B cell (primary cell): ENCODE results near the gene PIK3CA. TPM values are rescaled to one million over a fixed set of nuclear protein-coding genes. Genes with fewer than 3 reads are reported as not detected.
A peak's percentile ranks its signal among the peaks of the same experiment; 100 is the strongest.
"Not testable (repeated sequence)": the region's sequence is repeated elsewhere in the genome, so short reads cannot be mapped to it uniquely, and the experiment has no call there.

Experiments used
- ATAC-seq: fragments of 200-7000 bp; cut with Tn5 transposase; one replicate; pipeline ENCODE4 v1.10.0; 2021; ENCODE audit warnings: low read depth, mild to moderate bottlenecking, moderate number of reproducible peaks, moderate library complexity
- CTCF ChIA-PET: fragments of 350-600 bp; sonication (Branson Sonifier 250); formaldehyde crosslinking; loops from one replicate; lab custom pipeline; 2021; ENCODE audit warnings: antibody characterized with exemption, inconsistent platforms; lab: Charles Lee
- POLR2A ChIA-PET: fragments of 350-600 bp; sonication (Branson Sonifier 250); formaldehyde crosslinking; loops from one replicate; lab custom pipeline; 2021; ENCODE audit warnings: antibody characterized with exemption; lab: Charles Lee
- DNase-seq: peaks from one replicate; pipeline ENCODE4 v3.0.0; 2013
- H2AFZ ChIP-seq: 2 replicates; pipeline ENCODE4 v1.6.1; 2012; ENCODE audit warnings: mild to moderate bottlenecking, low read depth, low read length; ENCODE audit not compliant: insufficient read depth, poor library complexity, severe bottlenecking
- H3K27ac ChIP-seq, 2 donors: 1 replicate in 1 of 2; 2 replicates in 1 of 2; pipeline ENCODE4 v1.5.1; 2012 to 2013; ENCODE audit warnings: low read length in 2 of 2, mild to moderate bottlenecking in 2 of 2, moderate library complexity in 1 of 2
- H3K27me3 ChIP-seq, 4 experiments: fragments of 200-600 bp in 1 of 4; sonication (generic) in 1 of 4; replicated peaks in 1 of 4; 1 replicate in 2 of 4; 2 replicates in 2 of 4; pipeline versions ENCODE4 v1.6.1 to v1.7.0; 2013 to 2016; ENCODE audit warnings: low read length in 3 of 4, mild to moderate bottlenecking in 2 of 4, mixed read lengths in 1 of 4, moderate library complexity in 1 of 4; ENCODE audit not compliant: insufficient read depth in 4 of 4, control insufficient read depth in 3 of 4; ENCODE audit errors: control extremely low read depth in 1 of 4
- H3K36me3 ChIP-seq, 2 experiments: replicated peaks in 1 of 2; 1 replicate in 1 of 2; 2 replicates in 1 of 2; pipeline versions ENCODE4 v1.6.1 to v1.7.1; 2013; ENCODE audit warnings: low read length in 1 of 2; ENCODE audit not compliant: insufficient read depth in 2 of 2, control insufficient read depth in 1 of 2; ENCODE audit errors: control extremely low read depth in 1 of 2, extremely low read depth in 1 of 2
- H3K4me1 ChIP-seq, 2 donors: fragments of 200-600 bp in 1 of 2; sonication (generic) in 1 of 2; 1 replicate in 1 of 2; 2 replicates in 1 of 2; pipeline versions ENCODE4 v1.5.1 to v1.6.1; 2013 to 2017; ENCODE audit warnings: low read length in 2 of 2; ENCODE audit not compliant: control insufficient read depth in 2 of 2, insufficient read depth in 2 of 2
- H3K4me2 ChIP-seq: replicated peaks from 2 replicates; pipeline ENCODE3; 2012; ENCODE audit warnings: mild to moderate bottlenecking, low read depth, low read length; ENCODE audit not compliant: poor library complexity, severe bottlenecking
- H3K4me3 ChIP-seq, 5 experiments: fragments of 200-600 bp in 1 of 5; sonication (generic) in 1 of 5; 1 replicate in 3 of 5; 2 replicates in 2 of 5; pipeline versions ENCODE4 v1.5.1 to v1.7.0; 2011 to 2016; ENCODE audit warnings: low read length in 4 of 5, mild to moderate bottlenecking in 4 of 5, low read depth in 2 of 5, control low read depth in 1 of 5, moderate library complexity in 1 of 5; ENCODE audit not compliant: insufficient read depth in 1 of 5; ENCODE audit errors: control extremely low read depth in 1 of 5, extremely low read depth in 1 of 5
- H3K79me2 ChIP-seq: fragments of 200-600 bp; sonication (generic); one replicate; pipeline ENCODE4 v1.6.0; 2016; ENCODE audit warnings: low read length; ENCODE audit not compliant: control insufficient read depth, insufficient read depth
- H3K9ac ChIP-seq: fragments of 200-600 bp; sonication (generic); 2 replicates; pipeline ENCODE4 v1.6.1; 2017; ENCODE audit warnings: mild to moderate bottlenecking, low read length, moderate library complexity
- H3K9me3 ChIP-seq, 3 donors: one replicate each; pipeline versions ENCODE4 v1.6.1 to v1.7.1; 2013; ENCODE audit warnings: low read length in 2 of 3; ENCODE audit not compliant: control insufficient read depth in 2 of 3, insufficient read depth in 1 of 3; ENCODE audit errors: control extremely low read depth in 1 of 3
- H4K20me1 ChIP-seq: 2 replicates; pipeline ENCODE4 v1.6.0; 2012; ENCODE audit warnings: mild to moderate bottlenecking, low read length; ENCODE audit not compliant: insufficient read depth, control insufficient read depth, poor library complexity, severe bottlenecking
- H3K27ac Mint-ChIP-seq: one replicate; pipeline ENCODE4 v1.8.0; 2021; ENCODE audit warnings: mixed read lengths
- H3K27me3 Mint-ChIP-seq: one replicate; pipeline ENCODE4 v1.8.0; 2021; ENCODE audit warnings: mixed read lengths
- H3K4me1 Mint-ChIP-seq: one replicate; pipeline ENCODE4 v1.8.0; 2021; ENCODE audit warnings: mixed read lengths
- H3K4me3 Mint-ChIP-seq: one replicate; pipeline ENCODE4 v1.8.0; 2021; ENCODE audit warnings: mixed read lengths
- H3K9me3 Mint-ChIP-seq: one replicate; pipeline ENCODE4 v1.8.0; 2022; ENCODE audit warnings: mixed read lengths; ENCODE audit not compliant: insufficient read depth
- EZH2 ChIP-seq: IDR thresholded peaks from 2 replicates; pipeline ENCODE4 v1.6.1; 2012; ENCODE audit warnings: borderline replicate concordance, low read depth, mild to moderate bottlenecking, moderate library complexity, low read length; ENCODE audit not compliant: insufficient read depth, poor library complexity, severe bottlenecking
- WGBS: methylation state at CpG from one replicate; pipeline ENCODE4 v1.1.5; 2013; ENCODE audit warnings: missing lambda C conversion rate; ENCODE audit not compliant: insufficient coverage; 5-methylcytosine and 5-hydroxymethylcytosine counted together
- intact Hi-C: fragments of 100-400 bp; cut with micrococcal nuclease; formaldehyde crosslinking; loops from one replicate; pipeline ENCODE4 v1.10.0; 2022
- polyA plus RNA-seq: library from polyadenylated mRNA; depleted of rRNA; stranded (reverse); fragments of >200 nt; gene quantifications from 2 replicates; pipeline ENCODE4 v1.2.3, GENCODE V29; 2012
- total RNA-seq, 2 donors: library from RNA; stranded (reverse); fragments of 120-200 nt in 1 of 2; gene quantifications; 1 replicate in 1 of 2; 2 replicates in 1 of 2; pipeline versions ENCODE4 v1.2.3 to v1.2.4, GENCODE V29; 2013 to 2022
- TF ChIP-seq, protein P1 (sequence below): fragments of 200-600 bp; IDR thresholded peaks from one replicate; pipeline ENCODE4 v1.8.0; 2022; ENCODE audit warnings: antibody characterized with exemption, mild to moderate bottlenecking

PIK3CA gene
- total and polyA plus RNA-seq, 2 donors (not counting 1 experiment from before 2014, with no cell fraction given) = 6.4 to 61.8 TPM

DNA sequence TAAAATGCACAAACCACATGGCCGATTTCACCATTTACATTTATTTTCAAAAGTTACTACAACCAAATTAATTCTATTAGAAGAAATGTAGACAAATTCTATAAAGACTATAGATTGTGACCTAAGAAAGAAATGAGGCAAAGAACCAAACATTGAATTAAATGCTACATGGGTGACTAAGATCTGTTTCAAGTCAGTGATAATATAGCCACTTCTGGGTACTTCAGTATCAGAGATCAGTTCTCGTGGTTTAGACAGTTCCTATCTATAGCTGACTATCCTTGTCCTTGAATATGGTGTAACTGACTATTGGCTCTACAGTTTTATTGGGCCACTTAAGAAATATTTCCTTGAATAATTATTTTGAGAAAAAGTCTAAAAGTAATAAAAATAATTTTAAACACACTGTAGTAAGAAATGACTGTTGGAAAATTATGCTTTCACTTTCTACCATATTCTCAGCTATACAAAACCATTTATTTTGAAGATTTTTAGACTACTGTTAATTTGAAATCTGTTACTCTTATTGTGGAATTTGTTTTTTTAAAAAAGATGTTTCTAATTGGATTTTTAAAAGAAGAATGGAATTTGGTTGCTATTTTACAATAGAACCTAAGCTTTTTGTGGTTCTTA lies 88.6 kb downstream of the PIK3CA start:
- no peak overlapping the region for H3K27ac Mint-ChIP-seq
- POLR2A ChIA-PET = no interaction called here
- no peak overlapping the region for H3K4me3 Mint-ChIP-seq
- WGBS = no CpG with 5 or more reads among the region's 2 CpGs
- Histone ChIP-seq H3K79me2 (no peaks in the 10 kb centered on the region), H3K4me2 (peak overlapping the region; percentile 17), H3K9me3 (no peaks in the 10 kb centered on the region), H2AFZ (no peak overlapping the region), H3K4me1 (no peaks in the 10 kb centered on the region), H3K4me3 (no peak overlapping the region), H3K27me3 (no peaks in the 10 kb centered on the region), H3K36me3 (peaks cover 4 to 13% of the 10 kb centered on the region in 2 experiments), H4K20me1 (no peaks in the 10 kb centered on the region), H3K9ac (no peak overlapping the region), H3K27ac (no peak overlapping the region)
- no peaks in the 10 kb centered on the region for H3K9me3 Mint-ChIP-seq
- peaks cover 5% of the 10 kb centered on the region for H3K4me1 Mint-ChIP-seq
- H3K27me3 Mint-ChIP-seq = no peaks in the 10 kb centered on the region
- CTCF ChIA-PET = no interaction called here
- no peak for TF ChIP-seq EZH2
- TF ChIP-seq, protein P1, sequence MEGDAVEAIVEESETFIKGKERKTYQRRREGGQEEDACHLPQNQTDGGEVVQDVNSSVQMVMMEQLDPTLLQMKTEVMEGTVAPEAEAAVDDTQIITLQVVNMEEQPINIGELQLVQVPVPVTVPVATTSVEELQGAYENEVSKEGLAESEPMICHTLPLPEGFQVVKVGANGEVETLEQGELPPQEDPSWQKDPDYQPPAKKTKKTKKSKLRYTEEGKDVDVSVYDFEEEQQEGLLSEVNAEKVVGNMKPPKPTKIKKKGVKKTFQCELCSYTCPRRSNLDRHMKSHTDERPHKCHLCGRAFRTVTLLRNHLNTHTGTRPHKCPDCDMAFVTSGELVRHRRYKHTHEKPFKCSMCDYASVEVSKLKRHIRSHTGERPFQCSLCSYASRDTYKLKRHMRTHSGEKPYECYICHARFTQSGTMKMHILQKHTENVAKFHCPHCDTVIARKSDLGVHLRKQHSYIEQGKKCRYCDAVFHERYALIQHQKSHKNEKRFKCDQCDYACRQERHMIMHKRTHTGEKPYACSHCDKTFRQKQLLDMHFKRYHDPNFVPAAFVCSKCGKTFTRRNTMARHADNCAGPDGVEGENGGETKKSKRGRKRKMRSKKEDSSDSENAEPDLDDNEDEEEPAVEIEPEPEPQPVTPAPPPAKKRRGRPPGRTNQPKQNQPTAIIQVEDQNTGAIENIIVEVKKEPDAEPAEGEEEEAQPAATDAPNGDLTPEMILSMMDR = no peak
- no peak for ATAC-seq
- DNase-seq = no peak
- intact Hi-C loops = loop anchor here (10.0 kb wide), 1 partner anchor 78 kb away; no protein-coding TSS in a partner anchor

DNA sequence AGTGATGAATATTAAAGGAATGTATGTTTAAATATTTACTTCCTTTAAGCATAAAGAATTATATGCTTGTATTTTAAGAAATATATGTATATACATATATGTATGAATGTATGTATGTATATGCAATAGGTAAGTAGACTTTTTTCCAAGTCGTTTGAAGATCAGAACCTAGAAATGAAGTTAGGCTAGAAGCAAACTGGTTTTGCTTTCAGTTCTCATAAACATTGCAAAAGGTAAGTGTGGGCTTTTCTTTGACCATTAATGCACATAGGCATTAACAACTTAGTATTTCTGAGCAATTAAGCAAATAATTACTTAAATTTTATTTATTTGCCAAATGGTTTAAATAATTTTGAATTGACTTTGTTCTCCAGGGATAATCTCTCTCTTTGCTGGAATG lies 92.1 kb downstream of the PIK3CA start:
- H3K4me3 ChIP-seq, H3K9ac ChIP-seq, H3K27ac Mint-ChIP-seq, H3K4me3 Mint-ChIP-seq, H3K27ac ChIP-seq, H3K79me2 ChIP-seq, POLR2A ChIA-PET, H3K4me2 ChIP-seq, H4K20me1 ChIP-seq, CTCF ChIA-PET, H3K9me3 Mint-ChIP-seq, H3K9me3 ChIP-seq, ATAC-seq, H3K4me1 ChIP-seq, DNase-seq, H3K4me1 Mint-ChIP-seq, H3K27me3 ChIP-seq, H2AFZ ChIP-seq, H3K36me3 ChIP-seq, H3K27me3 Mint-ChIP-seq, intact Hi-C loops: not testable (repeated sequence)
- WGBS = no CpG with 5 or more reads among the region's 1 CpG

DNA sequence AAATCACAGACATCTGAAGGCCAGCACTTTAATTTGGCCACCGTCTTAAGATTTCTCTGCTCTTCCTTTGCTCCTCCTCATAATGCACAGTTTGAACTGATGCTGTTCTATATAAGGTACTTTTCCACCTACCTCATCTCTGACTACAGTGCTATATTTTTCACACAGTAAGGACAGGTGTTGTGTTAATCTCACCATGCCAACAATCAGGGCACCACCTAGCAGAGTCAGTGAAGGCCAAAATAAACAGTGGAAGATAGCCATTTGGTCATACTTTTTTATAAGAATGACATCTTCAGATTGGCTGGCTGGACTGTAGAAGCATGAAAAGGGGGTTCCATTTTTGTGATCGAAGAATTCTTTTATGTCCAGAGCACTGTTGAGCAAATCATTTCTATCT lies 94.7 kb downstream of the PIK3CA start:
- H3K4me2 ChIP-seq, CTCF ChIA-PET, H3K9ac ChIP-seq, POLR2A ChIA-PET, H3K79me2 ChIP-seq, DNase-seq, H3K27me3 Mint-ChIP-seq, H3K36me3 ChIP-seq, intact Hi-C loops, H3K4me3 ChIP-seq, H3K4me3 Mint-ChIP-seq, H2AFZ ChIP-seq, H3K9me3 Mint-ChIP-seq, H3K9me3 ChIP-seq, H4K20me1 ChIP-seq, H3K4me1 Mint-ChIP-seq, H3K27me3 ChIP-seq, ATAC-seq, H3K27ac ChIP-seq, H3K4me1 ChIP-seq: not testable (repeated sequence)
- H3K27ac Mint-ChIP-seq = peak overlapping the region; percentile 20
- 100% methylated on average over 1 of the region's 2 CpGs for WGBS
